HUES64 (cell line): ENCODE measurements around the gene NUP210L.

Experiments used
- H3K27ac ChIP-seq: 2 replicates; pipeline ENCODE4 v1.7.0; 2013; ENCODE audit warnings: low read depth, low read length, inconsistent platforms
- H3K27me3 ChIP-seq: 2 replicates; pipeline ENCODE4 v1.6.1; 2013; ENCODE audit warnings: mild to moderate bottlenecking, low read length; ENCODE audit not compliant: insufficient read depth
- H3K36me3 ChIP-seq: 2 replicates; pipeline ENCODE4 v1.6.1; 2013; ENCODE audit warnings: mild to moderate bottlenecking, low read length; ENCODE audit not compliant: insufficient read depth
- H3K4me1 ChIP-seq: 2 replicates; pipeline ENCODE4 v1.6.1; 2013; ENCODE audit warnings: mild to moderate bottlenecking, low read length, moderate library complexity; ENCODE audit not compliant: insufficient read depth
- H3K4me3 ChIP-seq: 2 replicates; pipeline ENCODE4 v1.5.1; 2013; ENCODE audit warnings: mild to moderate bottlenecking, low read length, moderate library complexity
- H3K9ac ChIP-seq: 2 replicates; pipeline ENCODE4 v1.6.1; 2013; ENCODE audit warnings: mild to moderate bottlenecking, low read depth, low read length
- H3K9me3 ChIP-seq: 2 replicates; pipeline ENCODE4 v1.6.1; 2013; ENCODE audit warnings: low read depth, low read length; ENCODE audit not compliant: insufficient read depth
- WGBS: fragments of 150-250, 120-280 bp; methylation state at CpG from one replicate; pipeline ENCODE4 v1.1.7; 2013; ENCODE audit warnings: missing lambda C conversion rate; 5-methylcytosine and 5-hydroxymethylcytosine counted together

NUP210L gene

DNA sequence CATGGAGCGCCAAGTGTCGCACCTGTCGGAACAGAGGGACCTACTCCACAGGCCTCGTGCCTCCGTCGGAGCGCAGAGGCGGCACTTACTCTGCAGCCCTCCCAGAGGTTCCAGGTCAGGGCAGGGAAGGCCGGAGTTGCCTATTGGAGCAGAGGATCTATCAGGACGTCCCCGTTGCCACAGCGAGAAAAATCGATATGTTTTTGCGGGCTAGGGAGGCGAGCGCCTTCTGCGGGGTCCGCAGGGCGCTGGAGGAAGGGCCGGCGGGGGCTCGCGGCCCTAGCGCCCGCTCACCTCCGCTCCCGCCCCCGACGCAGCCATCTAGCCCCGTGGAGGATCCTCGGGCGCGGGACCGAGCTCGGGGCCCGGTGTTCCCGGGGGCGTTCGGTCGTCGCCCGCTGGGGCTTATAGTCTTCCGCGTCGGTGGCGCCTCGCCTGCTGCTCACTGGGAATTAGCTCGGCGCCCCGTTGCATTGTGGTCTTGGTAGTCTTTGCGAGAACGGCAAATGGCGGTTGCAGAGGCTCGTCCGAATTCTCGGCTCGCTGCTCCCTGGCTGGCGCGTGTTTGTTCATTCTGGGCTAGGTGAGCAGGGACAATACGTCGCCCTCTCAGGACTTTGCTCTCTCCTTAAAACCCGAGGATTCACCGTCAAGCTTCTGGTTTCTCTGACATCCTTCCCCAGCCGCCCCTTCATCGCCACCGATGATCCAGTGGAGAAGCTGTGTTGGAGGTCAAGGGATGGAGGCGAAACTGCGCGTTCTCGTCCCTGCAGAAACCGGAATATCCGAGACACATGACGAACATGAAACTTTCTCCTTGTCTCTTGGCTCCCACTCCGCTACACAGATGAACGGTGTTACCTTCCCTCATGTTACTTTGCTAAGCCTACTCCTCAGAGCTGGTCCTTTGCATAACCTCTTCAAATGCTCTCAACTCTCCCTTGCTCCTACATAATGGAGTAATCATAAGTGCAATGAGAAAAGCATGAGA lies 177.3 kb downstream of the NUP210L start, which contains the start of gene JTB:
TSS of gene JTB (minus strand) at position 425 of the 991 bp plus-strand sequence. CDS start at position 3, 422 bp downstream.
- Histone ChIP-seq H3K36me3 (peaks cover 63% of the 10 kb centered on the region), H3K9me3 (no peaks in the 10 kb centered on the region), H3K9ac (peak within 1 kb of the TSS; percentile 86), H3K4me3 (peak within 1 kb of the TSS; percentile 85), H3K27me3 (no peaks in the 10 kb centered on the region), H3K27ac (peak within 1 kb of the TSS; percentile 86), H3K4me1 (peaks cover 3% of the 10 kb centered on the region; the same call in 1 of the 2 replicates)
- WGBS = under 1% methylated on average over 75 of the region's 75 CpGs

DNA sequence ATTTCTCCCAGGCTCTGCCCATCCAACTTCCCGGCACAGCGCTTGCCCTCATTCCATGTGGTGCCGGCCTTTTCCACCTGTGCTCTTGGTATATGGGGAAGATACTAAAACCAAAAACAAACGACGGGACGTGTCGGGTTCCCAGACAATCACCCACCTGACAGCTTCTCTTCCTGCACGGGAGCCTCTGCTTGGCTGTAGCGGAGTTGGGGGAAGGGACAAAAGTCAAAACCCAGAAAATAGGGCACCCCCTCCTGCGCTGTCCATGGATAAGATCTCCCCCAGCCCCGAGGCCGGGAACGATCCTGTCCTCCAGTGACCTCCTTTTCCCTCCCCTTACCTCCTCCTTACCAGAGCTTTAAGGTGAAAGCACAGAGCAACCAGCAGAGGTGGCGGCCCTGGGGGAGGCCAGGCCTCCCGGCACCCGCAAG lies 178.0 kb downstream of the NUP210L start:
- H3K36me3 ChIP-seq = peaks cover 56% of the 10 kb centered on the region

DNA sequence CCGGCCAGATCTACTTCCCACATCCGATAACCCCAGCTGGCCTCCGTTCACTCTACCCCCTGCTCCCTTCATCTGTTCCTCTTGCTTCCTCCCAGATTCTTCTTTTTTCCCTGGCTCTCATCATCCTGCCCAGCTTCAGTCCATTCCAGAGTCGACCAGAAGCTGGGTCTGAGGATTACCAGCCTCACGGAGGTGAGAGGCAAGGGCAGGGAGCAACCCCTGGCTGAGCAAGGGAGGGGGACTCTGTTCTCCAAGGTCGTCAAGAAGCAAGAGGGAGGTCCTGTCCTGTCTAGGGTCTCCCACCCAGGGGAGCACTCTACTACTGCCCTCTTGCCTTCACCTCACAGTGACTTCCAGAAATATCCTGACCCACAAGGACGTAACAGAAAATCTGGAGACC lies 181.3 kb downstream of the NUP210L start:
- Histone ChIP-seq H3K9ac (no peak overlapping the region), H3K4me1 (peaks cover 3% of the 10 kb centered on the region; the same call in 1 of the 2 replicates), H3K4me3 (no peak overlapping the region), H3K27me3 (no peaks in the 10 kb centered on the region), H3K9me3 (no peaks in the 10 kb centered on the region), H3K36me3 (peaks cover 27% of the 10 kb centered on the region), H3K27ac (no peak overlapping the region)
- WGBS = 89% methylated on average over 7 of the region's 7 CpGs

More for the DNA sequence above, 178.0 kb downstream of the NUP210L start:
- Histone ChIP-seq H3K9ac (peak overlapping the region; percentile 86), H3K4me3 (peak overlapping the region; percentile 85), H3K4me1 (peaks cover 3% of the 10 kb centered on the region; the same call in 1 of the 2 replicates), H3K27ac (peak overlapping the region; percentile 86), H3K27me3 (no peaks in the 10 kb centered on the region), H3K9me3 (no peaks in the 10 kb centered on the region)
- under 1% methylated on average over 14 of the region's 16 CpGs for WGBS

DNA sequence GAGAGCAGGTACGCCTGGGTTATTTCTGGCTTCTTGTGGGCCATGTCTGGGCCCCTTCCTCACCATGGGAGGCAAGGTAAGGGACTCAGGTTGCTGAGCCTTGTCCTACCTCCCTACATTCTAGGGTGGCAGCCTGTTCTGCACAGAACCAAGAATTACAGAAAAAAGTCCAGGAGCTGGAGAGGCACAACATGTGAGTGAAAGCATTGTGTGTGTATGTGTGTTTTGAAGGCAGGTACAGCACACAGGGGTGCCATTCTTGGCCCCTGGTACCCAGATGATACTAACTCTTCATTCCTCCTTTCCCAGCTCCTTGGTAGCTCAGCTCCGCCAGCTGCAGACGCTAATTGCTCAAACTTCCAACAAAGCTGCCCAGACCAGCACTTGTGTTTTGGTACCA lies 181.8 kb downstream of the NUP210L start:
- H3K9ac ChIP-seq = no peak overlapping the region
- H3K9me3 ChIP-seq = no peaks in the 10 kb centered on the region
- no peak overlapping the region for H3K4me3 ChIP-seq
- no peaks in the 10 kb centered on the region for H3K27me3 ChIP-seq
- WGBS = 95% methylated on average over 3 of the region's 3 CpGs
- peaks cover 3% of the 10 kb centered on the region; the same call in 1 of the 2 replicates for H3K4me1 ChIP-seq
- H3K27ac ChIP-seq = no peak overlapping the region
- peaks cover 26% of the 10 kb centered on the region for H3K36me3 ChIP-seq

DNA sequence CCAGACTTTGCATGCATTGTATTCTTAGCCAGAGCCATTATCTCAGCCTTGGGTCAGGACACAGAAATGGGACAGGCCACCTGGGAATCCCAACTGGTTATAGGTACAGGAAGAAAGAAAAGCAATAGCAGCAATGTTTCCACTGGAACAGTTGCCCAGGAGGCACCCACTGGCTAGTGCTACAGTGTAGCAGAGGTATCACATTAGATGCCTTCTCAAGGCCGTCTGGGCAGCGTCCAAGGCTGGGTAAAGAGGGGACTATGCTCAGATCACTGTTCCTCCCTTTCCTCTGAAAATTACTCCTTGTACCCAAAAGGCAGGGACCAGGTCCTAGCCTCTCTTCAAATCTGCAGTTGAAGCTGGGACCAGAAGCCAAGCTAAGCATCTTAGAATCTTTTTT lies 184.5 kb downstream of the NUP210L start:
- WGBS = 95% methylated on average over 2 of the region's 2 CpGs
- no peak overlapping the region for H3K27ac ChIP-seq
- no peak overlapping the region for H3K4me3 ChIP-seq
- no peaks in the 10 kb centered on the region for H3K9me3 ChIP-seq
- H3K9ac ChIP-seq = no peak overlapping the region
- H3K36me3 ChIP-seq = peaks cover 19% of the 10 kb centered on the region
- no peaks in the 10 kb centered on the region for H3K27me3 ChIP-seq
- H3K4me1 ChIP-seq = no peaks in the 10 kb centered on the region

DNA sequence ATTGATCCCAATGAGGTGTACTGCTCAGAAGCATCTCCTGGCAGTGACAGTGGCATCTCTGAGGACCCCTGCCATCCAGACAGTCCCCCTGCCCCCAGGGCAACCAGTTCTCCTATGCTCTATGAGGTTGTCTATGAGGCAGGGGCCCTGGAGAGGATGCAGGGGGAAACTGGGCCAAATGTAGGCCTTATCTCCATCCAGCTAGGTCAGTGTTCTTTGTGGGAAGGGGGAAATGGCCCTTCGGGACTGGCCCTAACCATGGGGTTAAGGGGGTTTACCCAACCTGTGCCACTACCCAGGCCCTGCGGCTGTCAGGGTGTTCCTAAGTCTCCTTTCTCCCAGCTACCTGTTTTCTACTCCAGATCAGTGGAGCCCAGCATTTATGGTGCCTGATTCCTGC lies 185.9 kb downstream of the NUP210L start:
- no peaks in the 10 kb centered on the region for H3K4me1 ChIP-seq
- H3K27ac ChIP-seq = no peak overlapping the region
- no peak overlapping the region for H3K9ac ChIP-seq
- H3K4me3 ChIP-seq = no peak overlapping the region; the same call in 1 of the 2 replicates
- 86% methylated on average over 2 of the region's 2 CpGs for WGBS
- H3K9me3 ChIP-seq = no peaks in the 10 kb centered on the region
- H3K36me3 ChIP-seq = peaks cover 8% of the 10 kb centered on the region
- H3K27me3 ChIP-seq = no peaks in the 10 kb centered on the region

DNA sequence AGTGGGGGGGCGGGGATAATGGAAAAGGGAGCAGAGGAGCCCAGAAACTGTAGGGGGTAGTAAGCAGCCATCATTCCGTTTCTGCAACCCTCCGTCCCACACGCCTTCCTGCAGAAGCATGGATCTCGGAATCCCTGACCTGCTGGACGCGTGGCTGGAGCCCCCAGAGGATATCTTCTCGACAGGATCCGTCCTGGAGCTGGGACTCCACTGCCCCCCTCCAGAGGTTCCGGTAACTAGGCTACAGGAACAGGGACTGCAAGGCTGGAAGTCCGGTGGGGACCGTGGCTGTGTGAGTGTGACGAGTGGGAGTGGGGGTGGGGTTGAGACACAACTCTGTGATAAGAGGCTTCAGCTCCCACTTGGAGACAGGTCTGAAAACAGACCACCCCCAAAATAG lies 186.5 kb downstream of the NUP210L start:
- Histone ChIP-seq H3K36me3 (peaks cover 3% of the 10 kb centered on the region; the same call in 1 of the 2 replicates), H3K9ac (peak overlapping the region; percentile 86), H3K9me3 (no peaks in the 10 kb centered on the region), H3K4me1 (no peaks in the 10 kb centered on the region), H3K27me3 (no peaks in the 10 kb centered on the region), H3K27ac (no peak overlapping the region), H3K4me3 (peak overlapping the region; percentile 76)
- WGBS = 59% methylated on average over 13 of the region's 13 CpGs

DNA sequence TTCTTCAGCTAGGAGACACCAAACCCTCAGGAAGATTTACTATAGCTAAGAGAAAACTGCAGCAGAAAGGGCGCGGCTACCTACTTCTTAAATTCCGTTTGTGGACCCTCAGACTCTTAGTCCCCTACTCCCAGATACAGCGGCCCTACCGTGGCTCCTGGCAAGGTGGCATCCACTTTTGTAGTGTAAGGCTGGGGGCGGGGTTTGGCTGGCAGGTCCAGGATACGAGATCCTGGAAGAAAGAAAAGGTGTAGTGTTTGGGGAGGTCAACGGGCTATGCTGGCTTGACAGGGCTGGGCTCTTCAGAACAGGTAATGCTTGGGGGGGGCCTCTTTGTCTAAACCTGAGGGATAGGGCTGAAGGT lies 186.9 kb downstream of the NUP210L start:
- Histone ChIP-seq H3K4me3 (peak overlapping the region; percentile 76), H3K36me3 (peaks cover 3% of the 10 kb centered on the region; the same call in 1 of the 2 replicates), H3K4me1 (no peaks in the 10 kb centered on the region), H3K9me3 (no peaks in the 10 kb centered on the region), H3K27me3 (no peaks in the 10 kb centered on the region), H3K9ac (peak overlapping the region; percentile 86), H3K27ac (peak overlapping the region; percentile 91)
- WGBS = 15% methylated on average over 8 of the region's 8 CpGs

DNA sequence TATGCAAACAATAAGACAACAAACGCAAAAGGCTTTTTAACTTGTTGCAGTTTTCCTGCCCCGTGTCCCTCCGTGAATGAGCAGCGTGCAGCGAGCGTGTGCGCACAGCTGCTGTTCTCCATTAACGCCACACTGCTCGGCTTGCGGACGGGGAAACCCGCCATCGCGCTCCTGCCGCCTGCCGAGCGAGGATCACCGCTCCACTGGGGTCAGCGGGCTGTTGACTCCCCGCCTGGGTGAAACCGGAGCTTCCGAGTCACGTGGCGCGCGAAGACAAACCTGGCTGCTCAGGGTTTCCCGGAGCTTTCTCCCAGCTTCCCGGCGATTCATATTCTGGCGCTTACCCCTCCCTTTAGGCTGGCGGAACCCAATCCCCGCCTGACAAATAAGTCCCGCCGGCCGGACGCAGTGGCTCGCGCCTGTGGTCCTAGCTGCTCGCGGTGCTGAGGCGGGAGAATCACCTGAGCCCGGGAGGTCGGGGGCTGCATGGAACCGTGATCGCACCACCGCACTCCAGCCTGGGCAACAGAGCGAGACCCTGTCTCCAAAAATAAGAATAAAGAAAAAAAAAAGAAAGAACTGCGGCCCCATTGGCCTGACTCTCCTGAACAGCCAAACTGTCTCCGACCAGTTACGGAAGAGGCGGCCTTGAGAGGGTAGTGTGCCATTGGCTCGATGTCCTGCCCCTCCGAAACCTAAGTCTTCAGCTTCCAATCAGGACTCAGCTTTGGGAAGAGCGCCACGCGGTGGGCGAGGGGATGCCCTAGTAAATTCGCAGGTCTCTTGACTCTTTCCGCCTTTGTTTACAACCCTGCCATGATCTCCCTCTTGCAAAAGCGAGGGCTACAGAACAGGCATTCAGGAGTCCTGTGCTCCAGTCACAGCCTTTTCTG lies 187.5 kb downstream of the NUP210L start, which contains the start of gene CREB3L4:
TSS of gene CREB3L4 (plus strand) at position 796 of the 893 bp plus-strand sequence. CDS start 624 bp downstream, outside the sequence.
- WGBS = under 1% methylated on average over 60 of the region's 60 CpGs
- H3K27me3 ChIP-seq = no peaks in the 10 kb centered on the region
- H3K9me3 ChIP-seq = no peaks in the 10 kb centered on the region
- H3K36me3 ChIP-seq = no peaks in the 10 kb centered on the region
- no peaks in the 10 kb centered on the region for H3K4me1 ChIP-seq
- H3K9ac ChIP-seq = peak within 1 kb of the TSS; percentile 86
- peak within 1 kb of the TSS; percentile 76 for H3K4me3 ChIP-seq
- peak within 1 kb of the TSS; percentile 91 for H3K27ac ChIP-seq

DNA sequence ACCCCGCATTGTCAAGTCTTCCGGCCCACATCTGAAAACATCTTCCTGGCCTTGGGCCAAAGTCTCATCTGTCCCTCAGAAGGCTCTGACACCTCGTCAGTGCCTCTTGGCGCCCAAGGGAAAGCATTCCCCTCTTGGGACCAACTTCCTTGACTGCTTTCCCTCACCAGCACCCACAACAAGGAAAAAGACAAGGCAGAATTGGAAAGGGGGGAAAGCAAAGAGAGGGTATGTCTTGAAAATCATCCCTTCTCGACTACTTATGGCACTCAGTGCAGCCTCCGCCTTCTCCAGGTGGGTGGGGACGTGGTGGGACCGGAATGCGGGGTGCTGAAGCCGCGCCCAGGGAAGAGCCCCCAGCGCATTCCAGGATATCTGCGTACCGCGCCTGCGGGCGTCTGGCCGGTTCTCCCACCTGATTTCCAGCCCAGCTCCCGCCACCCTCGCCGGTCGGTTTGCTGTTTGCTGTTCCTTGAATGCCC lies 191.0 kb downstream of the NUP210L start:
- no peaks in the 10 kb centered on the region for H3K27me3 ChIP-seq
- H3K4me1 ChIP-seq = peaks cover 9% of the 10 kb centered on the region
- peak overlapping the region; percentile 100 for H3K27ac ChIP-seq
- H3K9ac ChIP-seq = peak overlapping the region; percentile 91
- WGBS = under 1% methylated on average over 22 of the region's 22 CpGs
- peaks cover 27% of the 10 kb centered on the region for H3K36me3 ChIP-seq
- peak overlapping the region; percentile 94 for H3K4me3 ChIP-seq
- H3K9me3 ChIP-seq = no peaks in the 10 kb centered on the region
